K562 (cell line): ENCODE results near the gene TCF12. TPM values are rescaled to one million over a fixed set of nuclear protein-coding genes. Genes with fewer than 3 reads are reported as not detected.

ENCODE experiments used
- ATF2 ChIP-seq: sonication (generic); formaldehyde crosslinking; IDR thresholded peaks from 2 replicates; pipeline ENCODE4 v1.8.1; 2022; ENCODE audit warnings: missing genetic modification reagents
- ATF7 ChIP-seq: fragments of 450-650 bp; IDR thresholded peaks from 2 replicates; pipeline ENCODE4 v1.7.1; 2014; ENCODE audit warnings: mild to moderate bottlenecking, moderate library complexity
- CHD2 ChIP-seq: IDR thresholded peaks from 2 replicates; pipeline ENCODE4 v1.6.1; 2011; ENCODE audit warnings: low read depth, low read length
- CLOCK ChIP-seq: fragments of 250-450 bp; sonication (Bioruptor Pico); IDR thresholded peaks from 2 replicates; pipeline ENCODE4 v1.4.0; 2020; ENCODE audit warnings: mild to moderate bottlenecking, moderate library complexity, borderline replicate concordance
- DEAF1 ChIP-seq: fragments of 450-650 bp; formaldehyde crosslinking; IDR thresholded peaks from 2 replicates; pipeline ENCODE4 v1.4.0; 2020; ENCODE audit warnings: mild to moderate bottlenecking, moderate library complexity
- ETS2 ChIP-seq: IDR thresholded peaks from 2 replicates; pipeline ENCODE4 v1.6.1; 2016; ENCODE audit warnings: borderline replicate concordance, missing genetic modification characterization, mild to moderate bottlenecking, moderate library complexity, missing compliant biosample characterization; ENCODE audit not compliant: poor library complexity, severe bottlenecking
- HDAC6 ChIP-seq: IDR thresholded peaks from 2 replicates; pipeline ENCODE4 v1.6.1; 2012; ENCODE audit warnings: low read depth, mild to moderate bottlenecking, control low read depth, inconsistent platforms, low read length, moderate library complexity
- MEIS2 ChIP-seq: fragments of 450-650 bp; IDR thresholded peaks from 2 replicates; pipeline ENCODE4 v1.6.1; 2014; ENCODE audit warnings: mild to moderate bottlenecking; ENCODE audit not compliant: partially characterized antibody
- MTF1 ChIP-seq: fragments of 250-450 bp; sonication (Bioruptor Pico); IDR thresholded peaks from 2 replicates; pipeline ENCODE4 v1.9.0; 2021; ENCODE audit warnings: moderate library complexity, mild to moderate bottlenecking, inconsistent platforms, borderline replicate concordance
- NCOA6 ChIP-seq: fragments of 450-650 bp; IDR thresholded peaks from 2 replicates; pipeline ENCODE4 v1.6.1; 2017; ENCODE audit warnings: mild to moderate bottlenecking
- SMARCB1 ChIP-seq: IDR thresholded peaks from 2 replicates; pipeline ENCODE4 v1.6.1; 2011; ENCODE audit warnings: improper control_type of control experiment, low read depth; ENCODE audit not compliant: insufficient read length
- ZBTB9 ChIP-seq: fragments of 450-650 bp; formaldehyde crosslinking; IDR thresholded peaks from 2 replicates; pipeline ENCODE4 v1.4.0; 2020; ENCODE audit warnings: mild to moderate bottlenecking, moderate library complexity
- ZC3H4 ChIP-seq: sonication (generic); formaldehyde crosslinking; IDR thresholded peaks from 2 replicates; pipeline ENCODE4 v1.9.0; 2021; ENCODE audit warnings: missing genetic modification reagents, borderline replicate concordance
- ZKSCAN3 ChIP-seq: fragments of 250-450 bp; sonication (Bioruptor Pico); IDR thresholded peaks from 2 replicates; pipeline ENCODE4 v1.4.0; 2020
- ZMIZ1 ChIP-seq, 2 experiments: fragments of 150-350 bp in 1 of 2; IDR thresholded peaks; 2 replicates each; pipeline ENCODE4 v1.6.1; 2012 to 2016; ENCODE audit warnings: low read depth in 2 of 2, low read length in 2 of 2, mild to moderate bottlenecking in 1 of 2, moderate library complexity in 1 of 2
- polyA plus RNA-seq, 8 experiments: library from polyadenylated mRNA; depleted of rRNA in 4 of 8; stranded (reverse) in 5 of 8; unstranded in 3 of 8; fragments of >200 nt; fragmentation: Nextera tagmentation in 2 of 8; fragmentation: Illumina TruSeq in 1 of 8; extraction: Ambion mirVana in 2 of 8; extraction: Trizol in 1 of 8; gene quantifications; 2 replicates each; pipeline versions ENCODE4 v1.2.1 to v1.2.3, GENCODE V29; 2011 to 2014; ENCODE audit warnings: inconsistent platforms in 1 of 8, missing spikeins in 1 of 8
- total RNA-seq, 7 experiments: library from RNA; depleted of rRNA in 6 of 7; stranded (reverse); fragments of >200 nt in 6 of 7; fragmentation: Illumina TruSeq in 2 of 7; extraction: Trizol in 2 of 7; gene quantifications; 2 replicates each; pipeline versions ENCODE4 v1.2.1 to v1.2.3, GENCODE V29; 2011 to 2021; ENCODE audit warnings: low replicate concordance in 1 of 7

The TCF12 gene
- total and polyA plus RNA-seq, 9 of the 15 experiments (the other 6 are each of a cell fraction or from before 2014, with no cell fraction given) = 10.5 to 132 (median 52.9) TPM

- TF ChIP-seq ATF2 = peak; percentile 73; the same call in 1 of the 2 replicates
- TF ChIP-seq ZBTB9 = 0 out of 2 replicates have a peak, but pooled peaks have one; percentile 41
- TF ChIP-seq ZC3H4 (CRISPR knock-in tag) = 0 out of 2 replicates have a peak, but pooled peaks have one; percentile 60
- TF ChIP-seq CLOCK (CRISPR knock-in tag) = no peak
- no peak for TF ChIP-seq MTF1 (CRISPR knock-in tag)
- peak; percentile 75; the same call in 1 of the 2 replicates for TF ChIP-seq NCOA6
- no peak for TF ChIP-seq DEAF1
- no peak for TF ChIP-seq ZKSCAN3
- TF ChIP-seq ETS2 (tag) = no peak
- peak; percentile 86 for TF ChIP-seq ATF7
- TF ChIP-seq CHD2 = peak; percentile 88
- TF ChIP-seq SMARCB1 = no peak
- peak; percentile 59 for TF ChIP-seq MEIS2
- no peak; a peak in 1 of 4 replicates for TF ChIP-seq ZMIZ1 (IDR thresholded peaks at IDR 0.05; ENCODE audit: low read depth in 2 of 2, low read length in 2 of 2)
- no peak for TF ChIP-seq HDAC6
Observed at GRCh38 chr15:56918046-56918938, at the start of gene TCF12 (continued).
